Mesendoderm (in vitro differentiated cells): ENCODE measurements around the gene TENT5C.

ENCODE experiments used
- DNase-seq: peaks from one replicate; pipeline ENCODE4 v3.0.0; 2013
- H2AK5ac ChIP-seq: 2 replicates; pipeline ENCODE4 v1.6.1; 2013; ENCODE audit warnings: low read length, inconsistent platforms
- H2BK120ac ChIP-seq: 2 replicates; pipeline ENCODE4 v1.6.1; 2013; ENCODE audit warnings: low read depth, mild to moderate bottlenecking, low read length, moderate library complexity, mixed read lengths
- H2BK15ac ChIP-seq: replicated peaks from 2 replicates; pipeline ENCODE4 v1.6.1; 2013; ENCODE audit warnings: low read depth, mild to moderate bottlenecking, moderate library complexity
- H2BK5ac ChIP-seq: 2 replicates; pipeline ENCODE4 v1.6.1; 2013; ENCODE audit warnings: low read length, inconsistent platforms
- H3K18ac ChIP-seq: 2 replicates; pipeline ENCODE4 v1.6.1; 2013; ENCODE audit warnings: mild to moderate bottlenecking, low read length, mixed read lengths
- H3K23ac ChIP-seq: one replicate; pipeline ENCODE4 v1.6.1; 2013; ENCODE audit warnings: low read length
- H3K27ac ChIP-seq: 2 replicates; pipeline ENCODE4 v1.5.1; 2013; ENCODE audit warnings: low read depth, mild to moderate bottlenecking, inconsistent platforms, low read length, moderate library complexity
- H3K27me3 ChIP-seq: 2 replicates; pipeline ENCODE4 v1.6.1; 2013; ENCODE audit warnings: low read length, control low read depth, mild to moderate bottlenecking, inconsistent platforms; ENCODE audit not compliant: insufficient read depth, poor library complexity
- H3K36me3 ChIP-seq: 2 replicates; pipeline ENCODE4 v1.6.1; 2013; ENCODE audit warnings: low read length, inconsistent platforms; ENCODE audit not compliant: control insufficient read depth, insufficient read depth
- H3K4ac ChIP-seq: one replicate; pipeline ENCODE4 v1.6.1; 2013; ENCODE audit warnings: low read depth, mild to moderate bottlenecking, low read length, moderate library complexity
- H3K4me1 ChIP-seq: 2 replicates; pipeline ENCODE4 v1.6.1; 2013; ENCODE audit warnings: low read depth, low read length, inconsistent platforms; ENCODE audit not compliant: control insufficient read depth
- H3K4me2 ChIP-seq: 2 replicates; pipeline ENCODE4 v1.6.1; 2013; ENCODE audit warnings: low read length
- H3K4me3 ChIP-seq: 2 replicates; pipeline ENCODE4 v1.5.1; 2013; ENCODE audit warnings: mild to moderate bottlenecking, low read length
- H3K56ac ChIP-seq: one replicate; pipeline ENCODE4 v1.6.1; 2013; ENCODE audit warnings: low read length
- H3K79me1 ChIP-seq: 2 replicates; pipeline ENCODE4 v1.6.1; 2013; ENCODE audit warnings: low read length, inconsistent platforms
- H3K79me2 ChIP-seq: 2 replicates; pipeline ENCODE4 v1.6.1; 2013; ENCODE audit warnings: mild to moderate bottlenecking, low read length; ENCODE audit not compliant: control insufficient read depth, insufficient read depth
- H3K9ac ChIP-seq: 2 replicates; pipeline ENCODE4 v1.6.1; 2013; ENCODE audit warnings: low read length, inconsistent platforms
- H4K5ac ChIP-seq: one replicate; pipeline ENCODE4 v1.6.1; 2013; ENCODE audit warnings: low read length
- H4K8ac ChIP-seq: one replicate; pipeline ENCODE4 v1.6.1; 2013; ENCODE audit warnings: low read depth, mild to moderate bottlenecking, control low read depth, low read length, moderate library complexity
- WGBS: extraction: QIAGEN DNeasy Blood & Tissue Kit; methylation state at CpG from one replicate; pipeline ENCODE4 v1.1.7; 2013; ENCODE audit warnings: low lambda C conversion rate, missing lambda C conversion rate; ENCODE audit not compliant: insufficient coverage; ENCODE audit errors: extremely low coverage; 5-methylcytosine and 5-hydroxymethylcytosine counted together

Gene TENT5C

DNA sequence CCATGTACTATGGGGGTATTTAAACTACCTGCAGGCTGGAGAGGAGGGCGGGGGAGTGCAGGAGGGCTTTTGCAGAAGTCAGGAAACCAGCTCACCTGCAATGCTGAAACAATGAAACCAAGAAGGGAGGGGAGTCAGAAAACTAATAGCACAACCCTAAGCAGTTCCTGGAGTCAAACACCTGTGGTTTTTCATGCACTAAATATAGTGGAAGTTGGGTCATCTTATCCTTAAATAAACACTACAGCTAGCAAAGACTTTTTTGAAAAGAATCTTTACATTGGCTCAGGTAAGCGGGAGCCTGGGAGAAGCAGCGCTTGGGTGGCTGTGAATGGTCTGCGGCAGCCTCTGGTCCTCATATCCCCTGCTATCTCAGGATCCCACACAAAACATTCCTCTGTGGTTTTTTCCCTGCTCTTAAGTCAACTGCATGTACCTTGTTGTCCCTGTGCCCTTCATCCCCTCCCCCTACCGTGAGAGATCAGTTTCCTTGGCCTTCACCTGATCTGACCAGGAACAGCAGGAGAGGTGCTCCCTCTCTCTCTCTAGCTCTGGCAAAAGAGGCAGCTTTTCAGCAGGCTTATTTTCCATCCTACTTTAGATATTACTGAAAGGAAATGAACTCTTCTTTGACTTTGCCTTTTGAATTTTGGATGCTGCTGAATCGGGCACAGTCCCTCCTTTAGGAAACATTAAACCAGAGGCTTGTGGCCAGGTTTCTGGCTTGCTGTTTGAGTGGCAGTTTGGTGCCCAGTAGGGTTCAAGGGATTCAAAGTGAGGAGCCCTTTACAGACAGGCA is 26.6 kb downstream of the TENT5C start:
- no peak for DNase-seq
- Histone ChIP-seq H3K9ac (no peak overlapping the region), H3K79me1 (no peaks in the 10 kb centered on the region), H3K4me3 (no peak overlapping the region), H3K23ac (peak overlapping the region; percentile 18), H3K4me1 (peaks cover 2% of the 10 kb centered on the region), H3K36me3 (no peaks in the 10 kb centered on the region), H2AK5ac (no peak overlapping the region), H3K56ac (no peak overlapping the region), H3K4ac (no peak overlapping the region), H3K27me3 (no peaks in the 10 kb centered on the region), H3K79me2 (no peaks in the 10 kb centered on the region), H3K18ac (no peak overlapping the region), H4K8ac (no peak overlapping the region), H2BK15ac (no peak overlapping the region), H3K4me2 (no peak overlapping the region), H2BK5ac (no peak overlapping the region), H3K27ac (no peak overlapping the region), H2BK120ac (no peak overlapping the region), H4K5ac (no peak overlapping the region)
- WGBS, result no CpG with 5 or more reads among the region's 6 CpGs

DNA sequence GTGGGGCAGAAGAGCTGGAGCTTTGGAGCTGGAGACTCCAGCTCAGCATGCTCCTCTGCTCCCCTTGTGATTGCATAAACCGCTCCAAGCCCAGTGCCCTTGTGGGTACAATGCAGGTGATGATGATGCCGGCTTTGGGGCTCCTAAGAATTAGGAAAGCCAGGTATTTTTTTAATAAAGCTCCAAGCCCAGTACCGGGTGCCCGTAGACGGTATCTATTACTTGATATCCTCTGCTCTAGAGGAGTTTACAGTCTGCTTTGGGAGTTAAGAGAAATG is 27.2 kb downstream of the TENT5C start:
- no peak overlapping the region for H2BK120ac ChIP-seq
- no CpG with 5 or more reads among the region's 5 CpGs for WGBS
- no peak overlapping the region for H3K4me2 ChIP-seq
- H3K79me1 ChIP-seq, result no peaks in the 10 kb centered on the region
- H3K4me3 ChIP-seq, result no peak overlapping the region
- no peak overlapping the region for H3K4ac ChIP-seq
- DNase-seq, result no peak
- H3K23ac ChIP-seq, result peak overlapping the region; percentile 18
- H4K5ac ChIP-seq, result no peak overlapping the region
- H4K8ac ChIP-seq, result no peak overlapping the region
- H2AK5ac ChIP-seq, result no peak overlapping the region
- H3K18ac ChIP-seq, result no peak overlapping the region
- peaks cover 2% of the 10 kb centered on the region for H3K4me1 ChIP-seq
- no peaks in the 10 kb centered on the region for H3K36me3 ChIP-seq
- no peak overlapping the region for H2BK15ac ChIP-seq
- no peak overlapping the region for H3K9ac ChIP-seq
- no peaks in the 10 kb centered on the region for H3K79me2 ChIP-seq
- no peak overlapping the region for H3K56ac ChIP-seq
- no peaks in the 10 kb centered on the region for H3K27me3 ChIP-seq
- no peak overlapping the region for H3K27ac ChIP-seq
- H2BK5ac ChIP-seq, result no peak overlapping the region

DNA sequence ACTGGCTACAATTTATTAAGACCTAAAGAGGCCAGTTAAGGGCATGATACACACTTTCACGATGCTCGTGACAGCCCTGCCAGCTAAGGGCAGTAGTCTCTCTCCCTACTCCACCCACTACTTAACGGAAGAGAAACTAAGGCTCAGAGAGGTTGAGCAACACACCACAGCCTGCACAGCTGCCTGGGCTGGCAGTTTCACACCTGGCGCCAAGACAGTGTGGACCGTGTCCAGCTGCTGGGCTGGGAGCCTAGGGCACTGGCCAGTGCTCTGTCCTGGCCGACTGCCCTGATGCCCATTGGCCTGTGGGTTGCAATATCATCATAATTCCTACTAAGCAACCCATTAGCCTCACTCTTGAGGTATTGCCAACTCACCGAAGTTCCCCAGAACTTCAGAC is 27.6 kb downstream of the TENT5C start:
- H4K8ac ChIP-seq, result no peak overlapping the region
- H3K27ac ChIP-seq, result no peak overlapping the region
- no peak overlapping the region for H2BK15ac ChIP-seq
- DNase-seq, result no peak
- H4K5ac ChIP-seq, result no peak overlapping the region
- H3K4me2 ChIP-seq, result no peak overlapping the region
- H3K23ac ChIP-seq, result no peak overlapping the region
- H3K36me3 ChIP-seq, result no peaks in the 10 kb centered on the region
- H3K79me2 ChIP-seq, result no peaks in the 10 kb centered on the region
- no peak overlapping the region for H3K56ac ChIP-seq
- H3K79me1 ChIP-seq, result no peaks in the 10 kb centered on the region
- H3K4me3 ChIP-seq, result no peak overlapping the region
- no peak overlapping the region for H2BK5ac ChIP-seq
- no peak overlapping the region for H3K4ac ChIP-seq
- no peak overlapping the region for H3K9ac ChIP-seq
- no peak overlapping the region for H2AK5ac ChIP-seq
- H3K4me1 ChIP-seq, result peaks cover 2% of the 10 kb centered on the region
- no peak overlapping the region for H2BK120ac ChIP-seq
- no CpG with 5 or more reads among the region's 7 CpGs for WGBS
- H3K27me3 ChIP-seq, result no peaks in the 10 kb centered on the region
- no peak overlapping the region for H3K18ac ChIP-seq

DNA sequence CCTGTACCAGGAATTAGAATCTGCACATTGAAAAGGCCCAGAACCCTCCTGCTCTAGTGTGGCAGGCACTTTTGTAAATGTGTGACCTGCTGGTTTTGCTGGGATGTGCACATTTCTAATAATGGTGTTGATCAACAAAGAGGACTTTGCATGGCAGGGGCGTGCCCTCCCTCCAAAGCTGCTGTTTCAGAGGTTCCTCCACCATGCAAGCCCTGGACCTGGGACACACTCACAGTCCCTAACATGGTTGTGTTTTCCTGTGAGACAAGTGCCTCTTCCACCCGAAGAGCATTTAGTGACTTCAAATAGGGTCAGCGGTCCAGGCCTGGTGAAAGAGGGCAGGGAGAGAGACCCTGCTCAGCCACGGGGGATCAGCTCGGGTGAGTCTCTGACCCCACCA is 28.1 kb downstream of the TENT5C start:
- Histone ChIP-seq H3K23ac (no peak overlapping the region), H3K4me2 (no peak overlapping the region), H3K36me3 (no peaks in the 10 kb centered on the region), H3K9ac (no peak overlapping the region), H2BK15ac (no peak overlapping the region), H3K4ac (no peak overlapping the region), H2BK120ac (no peak overlapping the region), H3K79me1 (no peaks in the 10 kb centered on the region), H2BK5ac (no peak overlapping the region), H3K56ac (no peak overlapping the region), H3K4me1 (peaks cover 2% of the 10 kb centered on the region), H4K8ac (no peak overlapping the region), H4K5ac (no peak overlapping the region), H3K27me3 (no peaks in the 10 kb centered on the region), H2AK5ac (no peak overlapping the region), H3K27ac (no peak overlapping the region), H3K18ac (no peak overlapping the region), H3K4me3 (no peak overlapping the region), H3K79me2 (no peaks in the 10 kb centered on the region)
- no peak for DNase-seq
- WGBS, result no CpG with 5 or more reads among the region's 5 CpGs

DNA sequence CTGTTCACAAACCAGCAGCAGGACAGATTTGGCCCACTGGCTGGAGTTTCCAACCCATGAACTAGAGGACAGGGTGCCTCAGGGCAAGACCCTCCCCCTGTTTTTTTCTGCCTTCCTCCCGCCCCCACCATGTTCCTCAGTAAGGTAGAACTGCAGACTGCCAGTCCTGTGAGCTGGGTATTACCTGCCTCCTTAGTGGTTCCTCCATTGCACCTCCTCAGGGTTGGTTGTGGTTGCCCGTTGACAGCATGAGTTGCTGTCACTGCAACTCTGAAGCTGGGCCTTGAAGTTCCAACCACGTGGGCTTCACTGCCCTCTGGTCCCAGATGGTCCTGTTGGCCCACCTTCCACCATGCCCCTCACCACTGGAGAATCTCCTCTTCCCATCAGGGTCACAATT is 28.8 kb downstream of the TENT5C start:
- H3K36me3 ChIP-seq, result no peaks in the 10 kb centered on the region
- H3K4me3 ChIP-seq, result no peak overlapping the region
- no peak overlapping the region for H2AK5ac ChIP-seq
- H3K27me3 ChIP-seq, result no peaks in the 10 kb centered on the region
- DNase-seq, result no peak
- H3K4ac ChIP-seq, result no peak overlapping the region
- peaks cover 2% of the 10 kb centered on the region for H3K4me1 ChIP-seq
- no peak overlapping the region for H3K56ac ChIP-seq
- H3K79me2 ChIP-seq, result no peaks in the 10 kb centered on the region
- H2BK15ac ChIP-seq, result no peak overlapping the region
- H3K79me1 ChIP-seq, result no peaks in the 10 kb centered on the region
- no peak overlapping the region for H3K18ac ChIP-seq
- H3K27ac ChIP-seq, result no peak overlapping the region
- H4K8ac ChIP-seq, result no peak overlapping the region
- no peak overlapping the region for H2BK120ac ChIP-seq
- no peak overlapping the region for H4K5ac ChIP-seq
- WGBS, result no CpG with 5 or more reads among the region's 3 CpGs
- H2BK5ac ChIP-seq, result no peak overlapping the region
- H3K23ac ChIP-seq, result no peak overlapping the region
- H3K9ac ChIP-seq, result no peak overlapping the region
- H3K4me2 ChIP-seq, result no peak overlapping the region

DNA sequence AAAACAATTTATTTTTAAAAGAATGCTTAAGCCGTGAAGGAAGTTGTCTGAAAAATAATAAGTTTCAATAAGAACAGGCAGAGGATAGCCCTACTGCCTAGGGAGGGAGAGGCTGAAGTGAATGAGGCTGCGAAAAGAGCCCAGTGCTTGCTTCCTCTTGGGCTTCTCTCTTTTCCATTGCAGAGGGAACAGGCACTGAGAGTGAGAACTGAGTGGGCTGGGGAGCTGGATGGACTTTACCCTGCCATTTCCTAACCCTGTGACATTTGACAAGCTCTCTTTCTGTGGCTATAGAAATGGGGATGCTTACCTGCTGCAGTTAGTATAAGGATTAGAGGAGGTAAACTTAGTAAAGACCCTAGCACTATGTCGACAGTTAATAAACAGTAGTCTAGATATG is 30.0 kb downstream of the TENT5C start:
- Histone ChIP-seq H3K4me3 (no peak overlapping the region), H3K9ac (no peak overlapping the region), H3K36me3 (no peaks in the 10 kb centered on the region), H3K4me1 (no peaks in the 10 kb centered on the region), H2AK5ac (no peak overlapping the region), H3K27ac (no peak overlapping the region), H3K79me2 (no peaks in the 10 kb centered on the region), H3K79me1 (no peaks in the 10 kb centered on the region), H2BK120ac (no peak overlapping the region), H3K27me3 (no peaks in the 10 kb centered on the region), H4K8ac (no peak overlapping the region), H3K18ac (no peak overlapping the region), H2BK15ac (no peak overlapping the region), H3K4me2 (no peak overlapping the region), H3K4ac (no peak overlapping the region), H2BK5ac (no peak overlapping the region), H3K23ac (no peak overlapping the region), H4K5ac (no peak overlapping the region), H3K56ac (no peak overlapping the region)
- DNase-seq, result no peak
- WGBS, result no CpG with 5 or more reads among the region's 3 CpGs
